Astrocyte (in vitro differentiated cells and primary cell): ENCODE measurements around the gene RANBP10.

Source experiments
- EZH2 ChIP-seq: IDR thresholded peaks from 2 replicates; pipeline ENCODE4 v1.6.1; 2012; ENCODE audit warnings: mild to moderate bottlenecking, low read length, inconsistent platforms; ENCODE audit not compliant: insufficient read depth
- TF ChIP-seq, protein P1 (sequence below): IDR thresholded peaks from 2 replicates; pipeline ENCODE4 v1.5.1; 2011; ENCODE audit warnings: low read depth, mild to moderate bottlenecking, inconsistent platforms, low read length, moderate library complexity; ENCODE audit not compliant: insufficient read depth

DNA sequence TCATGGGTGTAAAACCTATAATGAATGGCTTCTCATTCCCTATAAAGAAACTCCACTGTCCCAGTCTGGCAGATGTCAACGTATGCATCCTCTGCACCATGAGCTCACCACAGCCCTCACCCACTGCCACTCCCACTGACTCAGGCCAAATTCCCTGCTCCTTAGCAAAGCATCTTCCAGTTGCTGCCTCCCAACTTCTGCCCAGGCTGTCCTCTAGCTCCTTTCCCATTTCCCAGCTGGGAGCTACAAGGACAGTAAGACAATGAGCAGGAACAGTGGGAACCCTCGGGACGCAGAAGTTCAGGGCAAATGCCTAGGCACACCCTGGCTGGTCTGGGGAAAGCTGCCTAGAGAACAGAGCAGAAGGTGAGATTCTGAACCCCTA lies 26.7 kb upstream of the RANBP10 start:
- TF ChIP-seq, protein P1, sequence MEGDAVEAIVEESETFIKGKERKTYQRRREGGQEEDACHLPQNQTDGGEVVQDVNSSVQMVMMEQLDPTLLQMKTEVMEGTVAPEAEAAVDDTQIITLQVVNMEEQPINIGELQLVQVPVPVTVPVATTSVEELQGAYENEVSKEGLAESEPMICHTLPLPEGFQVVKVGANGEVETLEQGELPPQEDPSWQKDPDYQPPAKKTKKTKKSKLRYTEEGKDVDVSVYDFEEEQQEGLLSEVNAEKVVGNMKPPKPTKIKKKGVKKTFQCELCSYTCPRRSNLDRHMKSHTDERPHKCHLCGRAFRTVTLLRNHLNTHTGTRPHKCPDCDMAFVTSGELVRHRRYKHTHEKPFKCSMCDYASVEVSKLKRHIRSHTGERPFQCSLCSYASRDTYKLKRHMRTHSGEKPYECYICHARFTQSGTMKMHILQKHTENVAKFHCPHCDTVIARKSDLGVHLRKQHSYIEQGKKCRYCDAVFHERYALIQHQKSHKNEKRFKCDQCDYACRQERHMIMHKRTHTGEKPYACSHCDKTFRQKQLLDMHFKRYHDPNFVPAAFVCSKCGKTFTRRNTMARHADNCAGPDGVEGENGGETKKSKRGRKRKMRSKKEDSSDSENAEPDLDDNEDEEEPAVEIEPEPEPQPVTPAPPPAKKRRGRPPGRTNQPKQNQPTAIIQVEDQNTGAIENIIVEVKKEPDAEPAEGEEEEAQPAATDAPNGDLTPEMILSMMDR = no peak
- no peak for TF ChIP-seq EZH2
